Activated T-helper 17 cell treated with anti-CD3 and anti-CD28 coated beads, Interleukin-2, amount 50 U/mL, for 72 hours (primary cell): ENCODE data around the gene LYPD5. TPM values are rescaled to one million over a fixed set of nuclear protein-coding genes. Genes with fewer than 3 reads are reported as not detected.

Experiments used
- total RNA-seq, 2 donors: library from RNA; stranded (reverse); gene quantifications; one replicate each; pipeline ENCODE4 v1.2.3, GENCODE V29; 2022

The LYPD5 gene
- total RNA-seq, 2 donors from 2014 or later: 0.73 to 6.6 TPM

Other genes starting within 250 kb of the LYPD5 start
- 10 to 100 TPM; 33.8 to 34.9 TPM for gene XRCC1, start 226.9 kb downstream of the LYPD5 start, total RNA-seq
- gene PINLYP, start 226.6 kb downstream of the LYPD5 start, total RNA-seq: 1 to 10 TPM; 4.6 to 6.2 TPM
- 10 to 100 TPM; 18.3 to 22.1 TPM for gene IRGQ, start 206.3 kb downstream of the LYPD5 start, total RNA-seq
- gene ZNF576, start 205.9 kb downstream of the LYPD5 start, total RNA-seq: 10 to 100 TPM; 17.8 to 23.3 TPM
- gene SRRM5, start 190.4 kb downstream of the LYPD5 start, total RNA-seq: 1 to 10 TPM in 1 of 2 donors, under 1 TPM in 1; 0.74 to 1.4 TPM
- gene ZNF428, start 182.8 kb downstream of the LYPD5 start, total RNA-seq: 10 to 100 TPM; 12.9 to 27.6 TPM
- gene CADM4, start 162.6 kb downstream of the LYPD5 start, total RNA-seq: under 1 TPM; 0.22 to 0.61 TPM
- 10 to 100 TPM; 11.2 to 52.5 TPM for gene PLAUR, start 132.3 kb downstream of the LYPD5 start, total RNA-seq
- gene IRGC, start 86.4 kb downstream of the LYPD5 start, total RNA-seq: not detected
- gene SMG9, start 47.5 kb downstream of the LYPD5 start, total RNA-seq: 100 to 1,000 TPM in 1 of 2 donors, 10 to 100 TPM in 1; 70.4 to 109 TPM
- gene KCNN4, start 21.5 kb downstream of the LYPD5 start, total RNA-seq: 100 to 1,000 TPM; 116 to 385 TPM
- 10 to 100 TPM in 1 of 2 donors, 1 to 10 TPM in 1; 7.7 to 12.3 TPM for gene ZNF283, start 24.9 kb upstream of the LYPD5 start, total RNA-seq
- gene ZNF404, start 81.5 kb upstream of the LYPD5 start, total RNA-seq: 1 to 10 TPM; 1.5 to 2.1 TPM
- 10 to 100 TPM; 10.7 to 17.8 TPM for gene ZNF45, start 132.8 kb upstream of the LYPD5 start, total RNA-seq
- gene ZNF221, start 148.8 kb upstream of the LYPD5 start, total RNA-seq: 1 to 10 TPM; 1.2 to 4.2 TPM
- gene ZNF155, start 181.7 kb upstream of the LYPD5 start, total RNA-seq: 1 to 10 TPM; 3.6 to 9.7 TPM
- 1 to 10 TPM; 4.5 to 5.0 TPM for gene ZNF230, start 200.5 kb upstream of the LYPD5 start, total RNA-seq
- gene ZNF222, start 222.9 kb upstream of the LYPD5 start, total RNA-seq: 1 to 10 TPM; 1.6 to 3.6 TPM
- gene ZNF223, start 249.6 kb upstream of the LYPD5 start, total RNA-seq: 1 to 10 TPM in 1 of 2 donors, not detected in 1; 2.5 TPM